Measurements from ENCODE around the gene NFIA. TPM values are rescaled to one million over a fixed set of nuclear protein-coding genes. Genes with fewer than 3 reads are reported as not detected.

Gene NFIA
- total and polyA plus RNA-seq, 9 of the 15 experiments (the other 6 are each of a cell fraction or from before 2014, with no cell fraction given), result 5.3 to 24.9 (median 9.8) TPM

DNA sequence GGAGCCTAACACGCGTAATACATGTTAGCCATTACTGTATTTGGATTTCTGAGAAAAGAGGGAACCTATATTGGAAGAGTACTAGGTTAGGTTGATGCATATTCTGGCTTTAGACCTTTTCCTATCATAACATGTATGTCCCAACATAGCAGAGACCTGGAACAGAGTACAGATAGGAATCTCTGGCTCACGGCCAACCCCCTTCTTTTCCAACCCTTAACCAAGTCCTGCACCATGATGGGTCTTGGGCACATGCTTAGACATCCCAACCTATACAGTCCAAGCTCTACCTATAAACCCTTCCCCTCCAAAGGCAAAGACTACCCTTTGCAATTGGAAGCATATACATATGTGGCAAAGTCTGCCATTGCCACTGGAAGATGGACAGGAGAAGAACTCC is 414.7 kb downstream of the NFIA start:
- H3K9ac ChIP-seq (ENCODE audit: insufficient read depth in 1 of 2, low read depth in 2 of 2, low read length in 2 of 2), result no peak overlapping the region
- no peaks in the 10 kb centered on the region for H4K20me1 ChIP-seq (replicated peaks; ENCODE audit: control insufficient read depth, insufficient read depth, low read length)
- H3K9me1 ChIP-seq (ENCODE audit: control insufficient read depth, insufficient read depth, low read length), result no peaks in the 10 kb centered on the region
- H3K4me1 ChIP-seq (replicated peaks in 1 of 2; ENCODE audit: control insufficient read depth in 2 of 2, insufficient read depth in 2 of 2, low read length in 2 of 2), result no peaks in the 10 kb centered on the region
- intact Hi-C loops (cut with micrococcal nuclease), result no loop called here
- BruUV-seq (replicated peaks), result no TSS peak
- FAIRE-seq (no peak), DNase-seq (ENCODE audit: extremely low read depth in 1 of 4, low spot score in 3 of 4) (no peak), ATAC-seq (no peak)
- CTCF ChIA-PET (ENCODE audit: low intra/inter-chr PET ratio), result no interaction called here
- peaks cover 7 to 32% of the 10 kb centered on the region in 2 experiments; a peak in 4 of 5 replicates for H3K27me3 ChIP-seq (ENCODE audit: control insufficient read depth in 2 of 2, insufficient read depth in 2 of 2, low read length in 2 of 2)
- no peak overlapping the region for H3K4me2 ChIP-seq (ENCODE audit: insufficient read depth, low read length)
- H3K79me2 ChIP-seq (ENCODE audit: control insufficient read depth, insufficient read depth, low read length), result no peaks in the 10 kb centered on the region
- POLR2A ChIA-PET, result no interaction called here
- TF ChIP-seq NFIC (IDR thresholded peaks at IDR 0.05) (peak; percentile 82), RBM15 (IDR thresholded peaks at IDR 0.05; ENCODE audit: insufficient read depth, low read length) (no peak)
- in situ Hi-C loops (cut with MboI), result no loop called here
- WGBS (ENCODE audit: insufficient coverage, low coverage, missing lambda C conversion rate), result 0% methylated on average over 3 of the region's 3 CpGs
- no peak overlapping the region for H3K4me3 ChIP-seq
- no peak overlapping the region for H3K27ac ChIP-seq (ENCODE audit: extremely low read depth, low read depth, low read length)
- H2AFZ ChIP-seq (ENCODE audit: low read depth, low read length), result no peak overlapping the region
- no peaks in the 10 kb centered on the region for H3K9me3 ChIP-seq (replicated peaks; ENCODE audit: control insufficient read depth, insufficient read depth, low read depth, low read length)
- H3K36me3 ChIP-seq (ENCODE audit: control insufficient read depth, insufficient read depth, low read length), result no peaks in the 10 kb centered on the region

DNA sequence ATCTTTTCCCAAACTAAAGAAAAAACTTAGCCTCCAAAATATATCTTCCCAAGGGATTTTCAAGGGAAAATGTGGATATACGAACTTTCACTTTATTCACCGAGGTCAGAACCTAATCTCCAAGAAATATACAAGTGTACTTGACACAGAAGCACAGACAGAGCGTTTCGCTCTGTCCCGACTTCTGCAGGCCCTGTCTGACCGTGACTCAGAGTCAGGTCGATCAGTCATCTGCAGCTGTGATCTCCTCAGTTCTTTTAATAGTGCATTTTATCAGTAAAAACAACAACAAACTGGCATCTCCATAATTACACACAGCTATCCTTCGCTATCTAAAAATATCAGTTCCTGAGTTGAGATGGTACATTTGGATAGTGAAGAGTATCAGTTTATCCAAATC is 416.0 kb downstream of the NFIA start:
- Histone ChIP-seq H3K27me3 (ENCODE audit: control insufficient read depth in 2 of 2, insufficient read depth in 2 of 2, low read length in 2 of 2) (peaks cover 0 to 23% of the 10 kb centered on the region in 2 experiments; a peak in 3 of 5 replicates), H3K79me2 (ENCODE audit: control insufficient read depth, insufficient read depth, low read length) (no peaks in the 10 kb centered on the region), H4K20me1 (replicated peaks; ENCODE audit: control insufficient read depth, insufficient read depth, low read length) (no peaks in the 10 kb centered on the region), H3K9me1 (ENCODE audit: control insufficient read depth, insufficient read depth, low read length) (no peaks in the 10 kb centered on the region), H3K27ac (ENCODE audit: extremely low read depth, low read depth, low read length) (no peak overlapping the region), H3K36me3 (ENCODE audit: control insufficient read depth, insufficient read depth, low read length) (no peaks in the 10 kb centered on the region), H3K9ac (ENCODE audit: insufficient read depth in 1 of 2, low read depth in 2 of 2, low read length in 2 of 2) (no peak overlapping the region), H3K4me3 (no peak overlapping the region), H3K4me2 (ENCODE audit: insufficient read depth, low read length) (no peak overlapping the region), H3K9me3 (replicated peaks; ENCODE audit: control insufficient read depth, insufficient read depth, low read depth, low read length) (no peaks in the 10 kb centered on the region), H2AFZ (ENCODE audit: low read depth, low read length) (no peak overlapping the region), H3K4me1 (replicated peaks in 1 of 2; ENCODE audit: control insufficient read depth in 2 of 2, insufficient read depth in 2 of 2, low read length in 2 of 2) (no peaks in the 10 kb centered on the region)
- DNase-seq (ENCODE audit: extremely low read depth in 1 of 4, low spot score in 3 of 4) (no peak), FAIRE-seq (no peak), ATAC-seq (no peak)
- intact Hi-C loops (cut with micrococcal nuclease) (no loop called here), in situ Hi-C loops (cut with MboI) (no loop called here)
- ChIA-PET CTCF (ENCODE audit: low intra/inter-chr PET ratio) (no interaction called here), POLR2A (no interaction called here)
- WGBS (ENCODE audit: insufficient coverage, low coverage, missing lambda C conversion rate), result 2% methylated on average over 8 of the region's 8 CpGs
- BruUV-seq (replicated peaks), result no TSS peak
- no peak for TF ChIP-seq ZNF696 (CRISPR knock-in tag; conservative IDR thresholded peaks at IDR 0.05)
- no peak for TF ChIP-seq SIRT6 (IDR thresholded peaks at IDR 0.05; ENCODE audit: low read depth, low read length)
- no peak for TF ChIP-seq BRD9 (IDR thresholded peaks at IDR 0.05; ENCODE audit: low read depth, partially characterized antibody)
- no peak for TF ChIP-seq POLR2H (tag; IDR thresholded peaks at IDR 0.05; ENCODE audit: low read depth)
- no peak for TF ChIP-seq IFI16 (CRISPR knock-in tag; IDR thresholded peaks at IDR 0.05)
- no peak for TF ChIP-seq TRIM28 (IDR thresholded peaks at IDR 0.05)
- no peak for TF ChIP-seq FOXK1 (CRISPR knock-in tag; IDR thresholded peaks at IDR 0.05; ENCODE audit: borderline replicate concordance)
- TF ChIP-seq, protein P1, sequence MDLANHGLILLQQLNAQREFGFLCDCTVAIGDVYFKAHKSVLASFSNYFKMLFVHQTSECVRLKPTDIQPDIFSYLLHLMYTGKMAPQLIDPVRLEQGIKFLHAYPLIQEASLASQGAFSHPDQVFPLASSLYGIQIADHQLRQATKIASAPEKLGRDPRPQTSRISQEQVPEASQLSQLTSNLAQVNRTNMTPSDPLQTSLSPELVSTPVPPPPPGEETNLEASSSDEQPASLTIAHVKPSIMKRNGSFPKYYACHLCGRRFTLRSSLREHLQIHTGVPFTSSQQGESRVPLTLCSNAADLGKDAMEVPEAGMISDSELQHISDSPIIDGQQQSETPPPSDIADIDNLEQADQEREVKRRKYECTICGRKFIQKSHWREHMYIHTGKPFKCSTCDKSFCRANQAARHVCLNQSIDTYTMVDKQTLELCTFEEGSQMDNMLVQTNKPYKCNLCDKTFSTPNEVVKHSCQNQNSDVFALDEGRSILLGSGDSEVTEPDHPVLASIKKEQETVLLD (IDR thresholded peaks at IDR 0.05), result no peak
- TF ChIP-seq, protein P2, sequence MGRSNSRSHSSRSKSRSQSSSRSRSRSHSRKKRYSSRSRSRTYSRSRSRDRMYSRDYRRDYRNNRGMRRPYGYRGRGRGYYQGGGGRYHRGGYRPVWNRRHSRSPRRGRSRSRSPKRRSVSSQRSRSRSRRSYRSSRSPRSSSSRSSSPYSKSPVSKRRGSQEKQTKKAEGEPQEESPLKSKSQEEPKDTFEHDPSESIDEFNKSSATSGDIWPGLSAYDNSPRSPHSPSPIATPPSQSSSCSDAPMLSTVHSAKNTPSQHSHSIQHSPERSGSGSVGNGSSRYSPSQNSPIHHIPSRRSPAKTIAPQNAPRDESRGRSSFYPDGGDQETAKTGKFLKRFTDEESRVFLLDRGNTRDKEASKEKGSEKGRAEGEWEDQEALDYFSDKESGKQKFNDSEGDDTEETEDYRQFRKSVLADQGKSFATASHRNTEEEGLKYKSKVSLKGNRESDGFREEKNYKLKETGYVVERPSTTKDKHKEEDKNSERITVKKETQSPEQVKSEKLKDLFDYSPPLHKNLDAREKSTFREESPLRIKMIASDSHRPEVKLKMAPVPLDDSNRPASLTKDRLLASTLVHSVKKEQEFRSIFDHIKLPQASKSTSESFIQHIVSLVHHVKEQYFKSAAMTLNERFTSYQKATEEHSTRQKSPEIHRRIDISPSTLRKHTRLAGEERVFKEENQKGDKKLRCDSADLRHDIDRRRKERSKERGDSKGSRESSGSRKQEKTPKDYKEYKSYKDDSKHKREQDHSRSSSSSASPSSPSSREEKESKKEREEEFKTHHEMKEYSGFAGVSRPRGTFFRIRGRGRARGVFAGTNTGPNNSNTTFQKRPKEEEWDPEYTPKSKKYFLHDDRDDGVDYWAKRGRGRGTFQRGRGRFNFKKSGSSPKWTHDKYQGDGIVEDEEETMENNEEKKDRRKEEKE (IDR thresholded peaks at IDR 0.05; ENCODE audit: borderline replicate concordance in 1 of 2, control insufficient read depth in 1 of 2, low read depth in 2 of 2, low read length in 1 of 2), result no peak
- no peak for TF ChIP-seq SP2 (IDR thresholded peaks at IDR 0.05; ENCODE audit: extremely low read depth, low read depth, low read length, poor library complexity, severe bottlenecking)
- no peak for TF ChIP-seq STAG1 (CRISPR knock-in tag; IDR thresholded peaks at IDR 0.05; ENCODE audit: borderline replicate concordance)
